Activated CD8-positive, alpha-beta memory T cell treated with anti-CD3 and anti-CD28 coated beads for 4 hours (primary cell): ENCODE measurements around the gene NF1.

Experiments
- DNase-seq, 2 donors: peaks; one replicate each; pipeline ENCODE4 v3.0.0-alpha.2; 2020; ENCODE audit warnings: low read depth in 2 of 2

The NF1 gene

DNA sequence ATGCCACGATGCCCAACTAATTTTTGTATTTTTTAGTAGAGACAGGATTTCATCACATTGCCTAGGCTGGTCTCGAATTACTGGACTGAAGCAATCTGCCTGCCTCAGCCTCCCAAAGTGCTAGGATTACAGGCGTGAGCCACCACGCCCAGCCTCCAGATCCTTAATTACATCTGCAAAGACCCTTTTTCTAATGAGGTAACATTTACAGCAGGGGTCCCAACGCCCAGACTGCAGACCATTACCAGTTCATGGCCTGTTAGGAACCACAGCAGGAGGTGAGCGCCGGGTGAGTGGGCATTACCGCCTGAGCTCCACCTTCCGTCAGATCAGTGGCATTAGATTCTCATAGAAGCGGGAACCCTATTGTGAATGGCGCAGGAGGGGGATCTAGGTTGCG, 292.7 kb downstream of the NF1 start:
- no peak for DNase-seq

DNA sequence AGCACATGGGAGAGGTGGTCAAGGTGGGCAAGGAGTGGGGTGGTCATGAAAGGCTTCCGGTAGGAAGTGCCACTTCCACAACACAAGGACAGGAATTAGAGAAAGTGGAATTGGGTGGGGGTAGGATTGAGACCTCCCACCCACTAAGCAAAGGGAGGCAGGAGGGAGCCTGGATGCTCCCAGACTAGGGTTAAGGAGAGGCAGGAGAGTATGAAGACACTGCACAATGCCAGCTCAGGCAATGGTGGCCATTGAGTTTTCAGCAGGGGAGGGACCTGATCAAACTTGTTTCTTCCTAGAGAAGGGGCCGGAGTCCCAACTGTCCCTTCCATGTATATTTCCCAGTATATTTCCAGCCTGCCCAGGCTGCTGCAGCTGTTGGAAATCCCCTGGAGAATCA, 293.6 kb downstream of the NF1 start:
- no peak for DNase-seq

DNA sequence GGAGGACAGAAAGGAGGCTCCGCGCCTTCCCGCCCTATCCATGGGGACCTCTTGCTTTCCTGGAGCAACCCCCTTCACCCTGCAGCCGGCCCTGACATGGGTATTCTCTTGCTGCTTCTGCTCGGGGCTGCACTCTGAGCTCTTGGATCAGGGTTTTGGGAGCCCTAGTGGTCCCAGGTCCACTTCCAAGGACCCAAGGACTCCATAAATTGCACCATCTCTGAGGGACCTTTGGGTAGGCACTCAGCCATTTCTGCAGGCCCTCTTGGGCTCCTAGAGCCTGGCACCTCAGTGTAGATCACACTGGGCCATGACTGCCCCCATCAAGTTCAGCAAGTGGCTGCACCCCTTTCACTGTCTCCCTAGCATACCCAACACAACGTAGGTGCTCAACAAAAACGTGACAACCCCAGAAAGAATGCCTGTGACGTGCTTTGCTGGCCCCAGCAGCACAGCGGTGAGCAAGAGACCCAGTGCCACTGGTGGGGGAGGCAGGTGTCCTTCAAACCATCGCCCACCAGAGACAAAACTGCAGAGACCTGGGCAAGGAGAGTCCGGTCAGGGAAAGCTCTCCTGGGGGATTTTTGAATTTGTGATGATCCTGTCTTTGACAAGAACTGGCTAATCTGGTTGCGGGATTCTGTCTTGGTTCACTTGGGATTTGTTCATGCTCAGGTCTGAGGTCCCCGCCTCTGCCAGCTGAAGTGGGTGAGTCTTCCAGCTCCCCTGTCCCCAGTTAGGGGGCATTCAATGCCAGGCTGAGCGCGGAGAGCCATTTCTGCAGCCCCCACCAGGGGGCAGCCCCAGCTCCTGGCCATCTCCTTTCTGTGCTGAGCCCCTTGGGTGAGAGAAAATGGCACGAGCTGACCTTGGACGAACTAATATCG, 294.2 kb downstream of the NF1 start:
- no peak for DNase-seq

- no peak for DNase-seq
Observed at GRCh38 chr17:31389657-31390381, 295.0 kb downstream of the NF1 start.

- no peak for DNase-seq
Observed at GRCh38 chr17:31390426-31390747, 295.6 kb downstream of the NF1 start.

- DNase-seq = no peak
Observed at GRCh38 chr17:31390748-31391495, 296.1 kb downstream of the NF1 start.

- no peak for DNase-seq
Observed at GRCh38 chr17:31391496-31391949, 296.7 kb downstream of the NF1 start, which contains the start of gene RAB11FIP4. Gene RAB11FIP4, plus strand, starts transcription at chr17:31391675. Its CDS starts 178 bp downstream, at chr17:31391853.

GRCh38 chr17:31392002-31392855, 297.5 kb downstream of the NF1 start:
- no peak for DNase-seq

DNA sequence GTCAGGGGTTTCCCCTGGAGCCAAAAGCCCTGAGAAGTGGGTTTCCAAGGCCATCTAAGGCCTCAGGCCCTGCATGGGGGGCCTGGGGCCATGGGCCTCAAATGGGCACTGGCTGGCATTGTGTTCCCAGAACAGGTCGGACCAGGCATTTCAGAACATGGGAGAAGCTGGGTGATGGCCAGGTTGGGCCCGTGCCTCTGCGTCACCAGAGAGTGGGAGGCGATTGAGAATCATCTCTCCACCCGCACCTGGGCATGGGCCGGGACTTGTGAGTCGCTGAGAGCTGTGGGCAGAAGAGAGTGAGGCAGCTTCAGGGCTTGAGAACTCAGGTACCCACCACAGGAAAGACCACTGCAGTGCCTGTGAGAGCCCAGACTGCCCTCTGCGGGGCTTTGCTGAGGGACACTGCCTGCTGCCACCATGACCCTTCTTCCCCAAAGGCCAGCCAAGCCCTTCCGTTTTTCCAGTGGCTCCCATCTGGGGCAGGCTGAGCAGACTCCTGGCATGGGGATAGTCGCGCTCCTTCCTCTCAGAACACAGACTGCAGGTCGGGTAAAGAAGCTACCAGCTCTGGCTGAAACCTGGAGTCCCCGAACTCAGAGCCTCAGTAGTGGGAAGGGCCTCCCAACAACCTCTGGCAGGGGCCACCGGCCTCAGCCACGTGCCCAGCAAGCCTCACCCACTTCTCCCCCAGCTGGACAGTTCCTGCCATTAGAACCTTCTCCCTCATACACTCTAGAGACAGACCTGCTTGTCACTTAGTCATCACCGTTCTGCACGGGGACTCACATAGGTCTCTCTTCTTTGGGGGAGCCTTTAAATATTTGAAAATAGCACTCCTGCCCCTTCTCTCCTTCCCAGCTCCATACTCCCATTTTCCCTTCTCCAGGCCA, 298.3 kb downstream of the NF1 start:
- no peak for DNase-seq

GRCh38 chr17:31393749-31394146, 299.0 kb downstream of the NF1 start:
- no peak for DNase-seq

DNA sequence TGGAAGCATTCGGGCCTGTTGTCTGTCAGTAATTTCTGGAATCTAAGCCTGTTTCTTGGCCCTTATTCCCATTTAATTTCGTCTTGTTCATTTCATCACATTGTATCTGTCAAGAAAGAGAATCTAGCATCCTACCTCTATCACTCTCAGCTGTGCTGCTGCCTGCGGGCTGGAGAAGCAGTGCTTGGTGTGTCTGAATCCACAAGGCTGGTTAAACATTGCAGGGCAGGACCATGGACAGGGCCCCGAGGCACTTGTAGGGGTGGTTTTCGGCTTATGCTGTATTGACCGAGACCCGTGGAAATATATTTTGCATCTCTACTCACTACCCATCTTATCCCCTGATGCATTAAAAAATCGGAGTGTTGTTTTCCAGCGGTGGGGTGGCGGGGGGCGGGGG, 299.8 kb downstream of the NF1 start:
- DNase-seq = no peak

DNA sequence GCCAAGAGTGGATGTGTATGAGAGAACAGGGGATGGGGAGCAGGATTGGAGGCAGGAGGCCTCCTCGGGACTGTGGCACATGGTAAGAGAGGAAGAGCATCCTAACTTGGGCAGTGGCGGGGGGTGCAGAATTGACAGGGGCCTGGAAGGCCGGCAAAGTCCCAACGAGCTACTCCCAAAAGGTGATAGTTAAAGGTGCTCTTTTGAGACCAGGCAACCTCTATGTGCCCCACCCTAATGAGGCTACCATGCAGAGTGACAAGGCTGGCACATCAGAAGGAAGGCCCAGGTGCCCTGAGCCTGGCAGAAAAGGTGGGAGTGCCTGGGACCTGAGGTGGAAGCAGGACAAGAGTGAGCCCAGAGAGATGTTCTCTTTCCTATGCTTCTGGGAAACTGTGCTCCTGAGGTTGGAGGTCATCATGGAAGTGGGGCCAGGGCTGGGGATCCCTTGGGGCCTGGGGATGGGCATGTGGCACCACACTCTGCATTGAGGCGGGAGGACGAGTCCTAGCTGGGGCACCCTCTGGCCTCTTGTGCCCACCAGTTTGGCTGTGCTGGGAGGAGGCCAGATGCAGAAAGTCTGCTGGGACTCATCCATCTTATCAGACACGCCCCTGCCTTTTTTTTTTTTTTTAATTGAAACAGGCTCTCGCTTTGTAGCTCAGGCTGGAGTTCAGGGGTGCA, 302.6 kb downstream of the NF1 start:
- DNase-seq = no peak

DNA sequence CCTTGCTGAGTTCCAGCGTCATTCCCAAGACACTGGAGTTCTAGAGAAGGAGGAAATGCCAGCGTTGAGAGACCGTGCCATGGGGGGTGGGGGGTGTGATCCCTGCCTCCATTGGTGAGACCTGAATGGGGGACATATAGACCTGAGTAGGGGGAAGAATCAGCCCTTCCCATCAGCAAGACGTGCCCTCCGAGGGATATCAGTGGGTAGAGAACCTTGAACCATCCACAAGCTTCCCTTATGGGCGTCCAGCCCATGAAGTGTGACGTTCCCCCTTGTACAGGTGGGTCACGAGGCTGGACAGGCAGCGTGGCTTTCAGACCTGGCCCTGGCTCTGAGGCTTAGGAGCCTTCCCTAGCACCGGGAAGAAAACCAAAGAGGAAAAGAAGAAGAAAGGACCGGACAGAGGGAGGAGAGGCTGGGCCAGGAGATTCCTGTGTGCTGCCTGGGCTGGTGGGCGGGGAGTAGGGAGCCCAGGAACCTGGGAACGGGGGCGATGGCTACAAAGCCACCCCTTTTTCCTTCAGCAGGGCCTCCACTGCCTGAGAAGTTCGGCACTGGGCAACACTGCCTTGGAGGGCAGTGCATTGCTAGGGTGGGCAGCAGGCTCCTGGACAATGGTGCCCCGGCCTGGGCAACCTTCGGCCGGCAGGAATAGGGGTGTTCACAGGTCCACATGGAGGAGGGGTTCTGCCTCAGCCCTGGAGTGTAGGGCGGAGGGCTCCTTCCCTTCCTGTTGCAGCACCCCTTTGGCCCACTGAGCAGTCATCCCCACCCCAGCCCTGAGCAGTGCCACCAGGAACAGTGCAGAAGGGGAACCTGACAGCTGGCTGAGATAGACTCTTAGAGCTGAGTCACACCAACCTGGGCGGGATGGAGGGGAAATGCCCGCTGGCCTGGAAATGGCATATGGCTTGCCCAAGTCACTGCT, 303.9 kb downstream of the NF1 start:
- no peak for DNase-seq

DNA sequence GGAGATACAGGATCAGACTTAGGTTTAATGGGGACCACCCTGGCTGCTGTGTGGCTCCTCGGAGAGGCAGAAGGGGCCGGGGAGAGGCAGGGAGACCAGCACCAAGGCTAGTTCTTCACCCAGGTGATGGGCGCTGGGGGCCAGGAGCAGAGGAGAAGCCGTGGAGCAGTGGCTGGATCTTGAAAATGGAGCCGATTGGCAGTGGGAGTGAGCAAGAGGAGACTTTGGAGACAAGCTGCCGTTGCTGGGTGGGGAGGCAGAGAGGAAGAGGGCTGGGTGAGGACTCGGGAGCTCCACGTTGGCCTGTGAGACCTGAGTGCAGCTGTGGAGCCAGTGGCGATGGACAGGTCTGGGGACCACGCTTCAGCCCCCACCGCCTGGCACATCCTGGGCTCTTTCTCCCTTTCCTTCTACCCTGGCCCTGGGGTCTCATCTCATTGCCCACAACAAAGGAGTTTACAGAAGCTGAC, 305.7 kb downstream of the NF1 start:
- no peak for DNase-seq

GRCh38 chr17:31401456-31402254, 306.9 kb downstream of the NF1 start:
- DNase-seq = no peak

- no peak for DNase-seq
Observed at GRCh38 chr17:31404028-31404949, 309.5 kb downstream of the NF1 start.
